HepG2 (cell line): ENCODE measurements around the gene DPEP2NB. TPM values are rescaled to one million over a fixed set of nuclear protein-coding genes. Genes with fewer than 3 reads are reported as not detected.

ENCODE experiments used
- CHD4 ChIP-seq: fragments of 200-600 bp; sonication (generic); IDR thresholded peaks from 2 replicates; pipeline ENCODE4 v1.7.0; 2017; ENCODE audit warnings: mild to moderate bottlenecking, low read length, borderline replicate concordance
- ELF1 ChIP-seq: sonication (generic); formaldehyde crosslinking; IDR thresholded peaks from 2 replicates; pipeline ENCODE4 v1.4.0; 2020; ENCODE audit warnings: missing genetic modification reagents
- HOXA5 ChIP-seq: sonication (generic); formaldehyde crosslinking; IDR thresholded peaks from 2 replicates; pipeline ENCODE4 v1.4.0; 2020; ENCODE audit warnings: missing genetic modification reagents
- JUN ChIP-seq: sonication (generic); formaldehyde crosslinking; IDR thresholded peaks from 2 replicates; pipeline ENCODE4 v1.4.0; 2020; ENCODE audit warnings: mild to moderate bottlenecking, missing genetic modification reagents
- KDM5B ChIP-seq: sonication (generic); formaldehyde crosslinking; IDR thresholded peaks from 2 replicates; pipeline ENCODE4 v1.4.0; 2020; ENCODE audit warnings: missing genetic modification reagents, mild to moderate bottlenecking, borderline replicate concordance
- LCORL ChIP-seq, 2 experiments: fragments of 450-650 bp in 1 of 2; sonication (generic) in 1 of 2; formaldehyde crosslinking in 1 of 2; IDR thresholded peaks; 2 replicates each; pipeline versions ENCODE4 v1.5.0 to v1.6.1; 2017 to 2020; ENCODE audit warnings: antibody characterized with exemption in 1 of 2, missing genetic modification reagents in 1 of 2
- MEIS1 ChIP-seq: sonication (generic); formaldehyde crosslinking; IDR thresholded peaks from 2 replicates; pipeline ENCODE4 v1.9.0; 2021; ENCODE audit warnings: mild to moderate bottlenecking, missing genetic modification reagents, moderate library complexity, borderline replicate concordance
- PAWR ChIP-seq: sonication (generic); formaldehyde crosslinking; IDR thresholded peaks from 2 replicates; pipeline ENCODE4 v1.4.0; 2020; ENCODE audit warnings: missing genetic modification reagents, mild to moderate bottlenecking, borderline replicate concordance
- POGZ ChIP-seq: sonication (generic); formaldehyde crosslinking; IDR thresholded peaks from 2 replicates; pipeline ENCODE4 v1.4.0; 2020; ENCODE audit warnings: mild to moderate bottlenecking, missing genetic modification reagents
- SETDB1 ChIP-seq: sonication (generic); formaldehyde crosslinking; IDR thresholded peaks from 2 replicates; pipeline ENCODE4 v1.5.1; 2020; ENCODE audit warnings: missing genetic modification reagents, mild to moderate bottlenecking, borderline replicate concordance
- SOX5 ChIP-seq: IDR thresholded peaks from 2 replicates; pipeline ENCODE4 v1.6.1; 2016; ENCODE audit warnings: borderline replicate concordance
- SOX6 ChIP-seq, 2 experiments: fragments of 450-650 bp in 1 of 2; sonication (generic) in 1 of 2; formaldehyde crosslinking in 1 of 2; IDR thresholded peaks; 2 replicates each; pipeline versions ENCODE4 v1.4.0 to v1.6.1; 2017 to 2020; ENCODE audit warnings: antibody characterized with exemption in 1 of 2, mild to moderate bottlenecking in 1 of 2, missing genetic modification reagents in 1 of 2
- ZMAT3 ChIP-seq: sonication (generic); formaldehyde crosslinking; conservative IDR thresholded peaks from 2 replicates; pipeline ENCODE4 v1.7.0; 2021; ENCODE audit warnings: missing genetic modification reagents
- ZNF143 ChIP-seq: sonication (generic); formaldehyde crosslinking; IDR thresholded peaks from 2 replicates; pipeline ENCODE4 v1.4.0; 2020; ENCODE audit warnings: missing genetic modification reagents
- ZNF20 ChIP-seq: sonication (generic); formaldehyde crosslinking; IDR thresholded peaks from 2 replicates; pipeline ENCODE4 v1.4.0; 2020; ENCODE audit warnings: mild to moderate bottlenecking, moderate library complexity, missing genetic modification reagents
- ZNF230 ChIP-seq: sonication (generic); formaldehyde crosslinking; IDR thresholded peaks from 2 replicates; pipeline ENCODE4 v1.4.0; 2020; ENCODE audit warnings: mild to moderate bottlenecking, missing genetic modification reagents
- polyA plus RNA-seq, 8 experiments: library from polyadenylated mRNA; depleted of rRNA in 3 of 8; stranded (reverse) in 7 of 8; unstranded in 1 of 8; fragments of >200 nt; fragmentation: Illumina TruSeq in 4 of 8; extraction: Trizol in 4 of 8; gene quantifications; 2 replicates each; pipeline versions ENCODE4 v1.2.1 to v1.2.3, GENCODE V29; 2011 to 2016; ENCODE audit warnings: low read depth in 4 of 8, missing spikeins in 1 of 8, mixed read lengths in 1 of 8; ENCODE audit not compliant: insufficient read depth in 1 of 8
- total RNA-seq, 5 experiments: library from RNA; depleted of rRNA; stranded (reverse); fragments of >200 nt; fragmentation: Illumina TruSeq; extraction: Trizol; gene quantifications; 2 replicates each; pipeline ENCODE4 v1.2.3, GENCODE V29; 2016; ENCODE audit warnings: low read depth in 1 of 5
- TF ChIP-seq, protein P1 (sequence below): sonication (generic); formaldehyde crosslinking; IDR thresholded peaks from 2 replicates; pipeline ENCODE4 v1.4.0; 2020; ENCODE audit warnings: mild to moderate bottlenecking, low read depth, missing genetic modification reagents
- TF ChIP-seq, protein P2 (sequence below): sonication (generic); formaldehyde crosslinking; conservative IDR thresholded peaks from 2 replicates; pipeline ENCODE4 v1.4.0; 2020; ENCODE audit warnings: missing genetic modification reagents
- TF ChIP-seq, protein P3 (sequence below): sonication (generic); formaldehyde crosslinking; IDR thresholded peaks from 2 replicates; pipeline ENCODE4 v1.8.1; 2023; ENCODE audit warnings: mild to moderate bottlenecking, inconsistent platforms, moderate library complexity, missing genetic modification reagents, borderline replicate concordance
- TF ChIP-seq, protein P4 (sequence below): sonication (generic); formaldehyde crosslinking; IDR thresholded peaks from 2 replicates; pipeline ENCODE4 v1.4.0; 2020; ENCODE audit warnings: mild to moderate bottlenecking, missing genetic modification reagents

The DPEP2NB gene
- total and polyA plus RNA-seq, 2 of the 13 experiments (the other 11 are each of a cell fraction or from before 2014, with no cell fraction given) = not detected

DNA sequence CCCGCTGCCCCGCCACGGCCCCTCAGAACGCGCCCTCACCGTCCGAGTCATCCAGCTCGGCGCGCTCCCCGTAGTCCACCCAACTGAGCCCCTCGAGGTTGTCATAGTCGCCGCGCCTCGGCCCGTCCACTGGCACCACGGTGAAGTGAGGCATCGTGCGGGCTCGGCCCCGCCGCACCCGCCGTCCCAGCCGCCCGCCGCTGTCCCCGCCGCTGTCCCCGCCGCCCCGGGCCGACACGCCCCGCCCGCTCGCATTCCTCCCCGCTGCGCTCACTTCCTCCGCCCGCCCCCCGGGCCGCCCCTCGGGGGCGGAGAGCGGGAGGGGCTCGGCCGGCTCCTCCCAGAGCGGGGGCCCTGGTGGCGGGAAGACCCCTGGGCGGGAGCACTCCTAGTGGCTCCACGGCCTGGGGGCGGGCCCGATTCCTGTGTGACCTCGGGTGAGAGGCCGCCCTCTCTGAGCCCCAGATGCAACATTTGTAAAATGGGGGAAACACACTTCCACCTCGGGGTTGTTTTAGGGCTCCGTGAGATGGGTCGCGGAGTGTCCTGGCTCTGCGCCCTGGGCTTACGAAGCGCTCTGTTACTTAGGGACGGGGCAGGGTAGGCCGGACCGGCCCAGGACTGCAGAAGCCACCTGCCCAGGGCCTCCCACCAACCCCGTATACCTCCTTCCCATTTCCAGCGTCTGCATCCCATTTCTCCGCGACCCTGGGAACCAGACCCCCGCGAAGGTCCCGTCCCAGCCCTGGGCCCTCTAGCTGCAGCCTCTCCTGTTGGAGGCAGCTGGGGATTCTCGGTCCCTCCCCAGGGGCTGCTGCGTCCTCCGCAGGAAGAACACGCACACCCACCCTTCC lies 47.1 kb downstream of the DPEP2NB start, which contains the start of gene SLC12A4 (continued):
- TF ChIP-seq LCORL (IDR thresholded peaks at IDR 0.05) = no peak
- peak; percentile 55 for TF ChIP-seq LCORL (CRISPR knock-in tag; IDR thresholded peaks at IDR 0.05)
- no peak for TF ChIP-seq PAWR (CRISPR knock-in tag)
- peak; percentile 69 for TF ChIP-seq POGZ (CRISPR knock-in tag)
- TF ChIP-seq ZNF20 (CRISPR knock-in tag) = no peak
- TF ChIP-seq, protein P1, sequence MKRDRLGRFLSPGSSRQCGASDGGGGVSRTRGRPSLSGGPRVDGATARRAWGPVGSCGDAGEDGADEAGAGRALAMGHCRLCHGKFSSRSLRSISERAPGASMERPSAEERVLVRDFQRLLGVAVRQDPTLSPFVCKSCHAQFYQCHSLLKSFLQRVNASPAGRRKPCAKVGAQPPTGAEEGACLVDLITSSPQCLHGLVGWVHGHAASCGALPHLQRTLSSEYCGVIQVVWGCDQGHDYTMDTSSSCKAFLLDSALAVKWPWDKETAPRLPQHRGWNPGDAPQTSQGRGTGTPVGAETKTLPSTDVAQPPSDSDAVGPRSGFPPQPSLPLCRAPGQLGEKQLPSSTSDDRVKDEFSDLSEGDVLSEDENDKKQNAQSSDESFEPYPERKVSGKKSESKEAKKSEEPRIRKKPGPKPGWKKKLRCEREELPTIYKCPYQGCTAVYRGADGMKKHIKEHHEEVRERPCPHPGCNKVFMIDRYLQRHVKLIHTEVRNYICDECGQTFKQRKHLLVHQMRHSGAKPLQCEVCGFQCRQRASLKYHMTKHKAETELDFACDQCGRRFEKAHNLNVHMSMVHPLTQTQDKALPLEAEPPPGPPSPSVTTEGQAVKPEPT (CRISPR knock-in tag) = no peak; the same call in 1 of the 2 replicates
- peak; percentile 19; the same call in 1 of the 2 replicates for TF ChIP-seq ZNF143
- TF ChIP-seq CHD4 = peak; percentile 80; the same call in 1 of the 2 replicates
- TF ChIP-seq MEIS1 (CRISPR knock-in tag) = no peak
- peak; percentile 77 for TF ChIP-seq ZMAT3 (CRISPR knock-in tag)
- TF ChIP-seq ZNF230 (CRISPR knock-in tag) = peak; percentile 49; the same call in 1 of the 2 replicates
- TF ChIP-seq HOXA5 (CRISPR knock-in tag) = peak; percentile 68; the same call in 1 of the 2 replicates
- TF ChIP-seq KDM5B (CRISPR knock-in tag) = peak; percentile 3
- peak; percentile 99 for TF ChIP-seq JUN
- TF ChIP-seq, protein P2, sequence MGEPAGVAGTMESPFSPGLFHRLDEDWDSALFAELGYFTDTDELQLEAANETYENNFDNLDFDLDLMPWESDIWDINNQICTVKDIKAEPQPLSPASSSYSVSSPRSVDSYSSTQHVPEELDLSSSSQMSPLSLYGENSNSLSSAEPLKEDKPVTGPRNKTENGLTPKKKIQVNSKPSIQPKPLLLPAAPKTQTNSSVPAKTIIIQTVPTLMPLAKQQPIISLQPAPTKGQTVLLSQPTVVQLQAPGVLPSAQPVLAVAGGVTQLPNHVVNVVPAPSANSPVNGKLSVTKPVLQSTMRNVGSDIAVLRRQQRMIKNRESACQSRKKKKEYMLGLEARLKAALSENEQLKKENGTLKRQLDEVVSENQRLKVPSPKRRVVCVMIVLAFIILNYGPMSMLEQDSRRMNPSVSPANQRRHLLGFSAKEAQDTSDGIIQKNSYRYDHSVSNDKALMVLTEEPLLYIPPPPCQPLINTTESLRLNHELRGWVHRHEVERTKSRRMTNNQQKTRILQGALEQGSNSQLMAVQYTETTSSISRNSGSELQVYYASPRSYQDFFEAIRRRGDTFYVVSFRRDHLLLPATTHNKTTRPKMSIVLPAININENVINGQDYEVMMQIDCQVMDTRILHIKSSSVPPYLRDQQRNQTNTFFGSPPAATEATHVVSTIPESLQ = no peak; the same call in 1 of the 2 replicates
- peak; percentile 38; the same call in 1 of the 2 replicates for TF ChIP-seq ELF1 (CRISPR knock-in tag)
- TF ChIP-seq, protein P3, sequence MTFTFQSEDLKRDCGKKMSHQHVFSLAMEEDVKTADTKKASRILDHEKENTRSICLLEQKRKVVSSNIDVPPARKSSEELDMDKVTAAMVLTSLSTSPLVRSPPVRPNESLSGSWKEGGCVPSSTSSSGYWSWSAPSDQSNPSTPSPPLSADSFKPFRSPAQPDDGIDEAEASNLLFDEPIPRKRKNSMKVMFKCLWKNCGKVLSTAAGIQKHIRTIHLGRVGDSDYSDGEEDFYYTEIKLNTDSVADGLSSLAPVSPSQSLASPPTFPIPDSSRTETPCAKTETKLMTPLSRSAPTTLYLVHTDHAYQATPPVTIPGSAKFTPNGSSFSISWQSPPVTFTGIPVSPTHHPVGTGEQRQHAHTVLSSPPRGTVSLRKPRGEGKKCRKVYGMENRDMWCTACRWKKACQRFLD (CRISPR knock-in tag) = peak; percentile 75; the same call in 1 of the 2 replicates
- TF ChIP-seq, protein P4, sequence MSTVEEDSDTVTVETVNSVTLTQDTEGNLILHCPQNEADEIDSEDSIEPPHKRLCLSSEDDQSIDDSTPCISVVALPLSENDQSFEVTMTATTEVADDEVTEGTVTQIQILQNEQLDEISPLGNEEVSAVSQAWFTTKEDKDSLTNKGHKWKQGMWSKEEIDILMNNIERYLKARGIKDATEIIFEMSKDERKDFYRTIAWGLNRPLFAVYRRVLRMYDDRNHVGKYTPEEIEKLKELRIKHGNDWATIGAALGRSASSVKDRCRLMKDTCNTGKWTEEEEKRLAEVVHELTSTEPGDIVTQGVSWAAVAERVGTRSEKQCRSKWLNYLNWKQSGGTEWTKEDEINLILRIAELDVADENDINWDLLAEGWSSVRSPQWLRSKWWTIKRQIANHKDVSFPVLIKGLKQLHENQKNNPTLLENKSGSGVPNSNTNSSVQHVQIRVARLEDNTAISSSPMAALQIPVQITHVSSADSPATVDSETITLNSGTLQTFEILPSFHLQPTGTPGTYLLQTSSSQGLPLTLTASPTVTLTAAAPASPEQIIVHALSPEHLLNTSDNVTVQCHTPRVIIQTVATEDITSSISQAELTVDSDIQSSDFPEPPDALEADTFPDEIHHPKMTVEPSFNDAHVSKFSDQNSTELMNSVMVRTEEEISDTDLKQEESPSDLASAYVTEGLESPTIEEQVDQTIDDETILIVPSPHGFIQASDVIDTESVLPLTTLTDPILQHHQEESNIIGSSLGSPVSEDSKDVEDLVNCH (CRISPR knock-in tag) = no peak
- no peak for TF ChIP-seq SETDB1
- TF ChIP-seq SOX6 (IDR thresholded peaks at IDR 0.05) = no peak
- TF ChIP-seq SOX6 (CRISPR knock-in tag; IDR thresholded peaks at IDR 0.05) = peak; percentile 30; the same call in 1 of the 2 replicates
- TF ChIP-seq SOX5 = peak; percentile 49; the same call in 1 of the 2 replicates
